Keratinocyte (primary cell): ENCODE data around the gene BRSK1. TPM values are rescaled to one million over a fixed set of nuclear protein-coding genes. Genes with fewer than 3 reads are reported as not detected.

Experiments
- DNase-seq: peaks from one replicate; pipeline ENCODE4 v3.0.0-alpha.2; 2011; ENCODE audit warnings: low read depth, missing footprints, low spot score
- FAIRE-seq: peaks from 2 replicates; lab custom pipeline; 2011; peaks lifted over from hg19 to GRCh38; lab: Jason Lieb, UNC
- H2AFZ ChIP-seq: 2 replicates; pipeline ENCODE4 v1.6.0; 2012; ENCODE audit warnings: low read length, control low read depth, inconsistent platforms; ENCODE audit not compliant: control insufficient read depth
- H3K27ac ChIP-seq: 2 replicates; pipeline ENCODE4 v1.5.1; 2011; ENCODE audit warnings: low read length; ENCODE audit not compliant: control insufficient read depth, insufficient read depth
- H3K27me3 ChIP-seq: 3 replicates; pipeline ENCODE4 v1.6.0; 2011; ENCODE audit warnings: low read length; ENCODE audit not compliant: control insufficient read depth, insufficient read depth; ENCODE audit errors: extremely low read depth
- H3K36me3 ChIP-seq, 2 experiments: 2 replicates in 1 of 2; 3 replicates in 1 of 2; pipeline ENCODE4 v1.5.1; 2011; ENCODE audit warnings: low read length in 2 of 2, mild to moderate bottlenecking in 1 of 2; ENCODE audit not compliant: control insufficient read depth in 2 of 2, insufficient read depth in 2 of 2; ENCODE audit errors: extremely low read depth in 1 of 2
- H3K4me1 ChIP-seq: 3 replicates; pipeline ENCODE4 v1.5.1; 2011; ENCODE audit warnings: low read length; ENCODE audit not compliant: control insufficient read depth, insufficient read depth; ENCODE audit errors: extremely low read depth
- H3K4me2 ChIP-seq: 3 replicates; pipeline ENCODE4 v1.6.0; 2011; ENCODE audit warnings: low read depth, low read length; ENCODE audit not compliant: control insufficient read depth, insufficient read depth; ENCODE audit errors: extremely low read depth
- H3K4me3 ChIP-seq, 3 experiments: fragments of 200-600 bp in 1 of 3; sonication (generic) in 1 of 3; 2 replicates in 2 of 3; 3 replicates in 1 of 3; pipeline ENCODE4 v1.5.1; 2011 to 2016; ENCODE audit warnings: low read length in 3 of 3, mild to moderate bottlenecking in 3 of 3, control low read depth in 2 of 3, inconsistent platforms in 1 of 3, low read depth in 1 of 3, mixed read lengths in 1 of 3, mixed run types in 1 of 3, moderate library complexity in 1 of 3; ENCODE audit not compliant: control insufficient read depth in 2 of 3, insufficient read depth in 2 of 3; ENCODE audit errors: extremely low read depth in 1 of 3
- H3K79me2 ChIP-seq: 2 replicates; pipeline ENCODE4 v1.6.0; 2012; ENCODE audit warnings: low read length; ENCODE audit not compliant: control insufficient read depth, insufficient read depth
- H3K9ac ChIP-seq: 3 replicates; pipeline ENCODE4 v1.6.0; 2011; ENCODE audit warnings: low read length; ENCODE audit not compliant: control insufficient read depth, insufficient read depth; ENCODE audit errors: extremely low read depth
- H3K9me1 ChIP-seq: 3 replicates; pipeline ENCODE4 v1.6.0; 2011; ENCODE audit warnings: low read length; ENCODE audit not compliant: control insufficient read depth, insufficient read depth; ENCODE audit errors: extremely low read depth
- H3K9me3 ChIP-seq: 2 replicates; pipeline ENCODE4 v1.5.1; 2012; ENCODE audit warnings: low read depth, low read length; ENCODE audit not compliant: control insufficient read depth
- H4K20me1 ChIP-seq: 3 replicates; pipeline ENCODE4 v1.6.0; 2011; ENCODE audit warnings: low read length; ENCODE audit not compliant: control insufficient read depth, insufficient read depth; ENCODE audit errors: extremely low read depth
- CTCF ChIP-seq, 3 experiments: IDR thresholded peaks in 1 of 3; conservative IDR thresholded peaks in 1 of 3; optimal IDR thresholded peaks in 1 of 3; 2 replicates in 2 of 3; 3 replicates in 1 of 3; pipeline versions ENCODE3 to v1.5.1; 2011; ENCODE audit warnings: low read length in 3 of 3, mild to moderate bottlenecking in 3 of 3, moderate library complexity in 2 of 3, control low read depth in 1 of 3, inconsistent platforms in 1 of 3; ENCODE audit not compliant: insufficient read depth in 2 of 3; ENCODE audit errors: extremely low read depth in 1 of 3
- EZH2 ChIP-seq: IDR thresholded peaks from one replicate; pipeline ENCODE4 v1.6.1; 2012; ENCODE audit warnings: inconsistent platforms, mild to moderate bottlenecking, low read length, moderate library complexity
- dilution Hi-C: fragments of 300-500 bp; cut with MboI; formaldehyde crosslinking; loops from one replicate; pipeline ENCODE4 v1.7.0; 2020; ENCODE audit warnings: low sequenced_read_pairs; ENCODE audit not compliant: extremely low pct_ligation_motif_present
- polyA plus RNA-seq, 5 experiments: library from polyadenylated mRNA; depleted of rRNA in 3 of 5; stranded (reverse) in 3 of 5; stranded (forward) in 1 of 5; unstranded in 1 of 5; fragments of >200 nt; gene quantifications; 1 replicate in 1 of 5; 2 replicates in 3 of 5; 3 replicates in 1 of 5; pipeline versions ENCODE4 v1.2.1 to v1.2.3, GENCODE V29; 2011 to 2012; ENCODE audit warnings: missing spikeins in 2 of 5, low read depth in 1 of 5, low replicate concordance in 1 of 5

BRSK1 gene
- polyA plus RNA-seq, 1 donor (not counting 4 experiments of a cell fraction or from before 2014, with no cell fraction given): 0.46 TPM

DNA sequence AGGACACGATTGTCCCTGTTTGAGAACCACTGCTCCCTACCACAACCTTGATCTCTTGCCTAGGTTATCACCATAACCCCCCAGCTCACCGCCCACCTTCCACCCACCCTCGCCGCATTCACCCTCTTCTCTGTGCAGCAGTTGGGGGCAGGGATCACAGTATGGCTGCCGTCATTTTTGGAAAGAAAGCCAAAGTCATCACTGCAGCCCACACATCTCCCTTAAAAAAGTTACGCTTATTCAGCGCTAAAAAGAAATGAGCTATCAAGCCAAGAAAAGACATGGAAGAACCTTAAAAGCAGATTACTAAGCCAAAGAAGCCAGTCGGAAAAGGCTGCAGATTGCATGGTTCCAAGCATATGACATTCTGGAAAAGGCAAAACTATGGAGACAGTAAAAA, 14.5 kb upstream of the BRSK1 start:
- Histone ChIP-seq H3K4me3 (no peak overlapping the region), H3K9me1 (no peaks in the 10 kb centered on the region), H3K9me3 (no peaks in the 10 kb centered on the region), H3K27ac (no peak overlapping the region), H4K20me1 (no peaks in the 10 kb centered on the region), H3K4me2 (no peak overlapping the region), H3K79me2 (peaks cover 3% of the 10 kb centered on the region), H3K9ac (no peak overlapping the region), H3K36me3 (peaks cover 8 to 10% of the 10 kb centered on the region in 2 experiments), H3K4me1 (no peaks in the 10 kb centered on the region), H2AFZ (no peak overlapping the region), H3K27me3 (no peaks in the 10 kb centered on the region)
- TF ChIP-seq EZH2 (no peak), CTCF (optimal IDR thresholded peaks at IDR 0.05 in 1 of 3, IDR thresholded peaks at IDR 0.05 in 1 of 3, conservative IDR thresholded peaks at IDR 0.05 in 1 of 3; ENCODE audit: extremely low read depth in 1 of 3, insufficient read depth in 2 of 3, low read length in 3 of 3) (no peak)
- no peak for FAIRE-seq
- no peak for DNase-seq
- dilution Hi-C loops: no loop called here

GRCh38 chr19:55270172-55270942, 13.4 kb upstream of the BRSK1 start:
- H4K20me1 ChIP-seq: no peaks in the 10 kb centered on the region
- H3K27ac ChIP-seq: no peak overlapping the region
- H3K79me2 ChIP-seq: peaks cover 3% of the 10 kb centered on the region
- H3K9me1 ChIP-seq: no peaks in the 10 kb centered on the region
- FAIRE-seq: peak; percentile 29
- H3K27me3 ChIP-seq: no peaks in the 10 kb centered on the region
- H2AFZ ChIP-seq: no peak overlapping the region
- no peak overlapping the region for H3K4me3 ChIP-seq
- H3K4me2 ChIP-seq: no peak overlapping the region
- no peak for TF ChIP-seq CTCF (optimal IDR thresholded peaks at IDR 0.05 in 1 of 3, IDR thresholded peaks at IDR 0.05 in 1 of 3, conservative IDR thresholded peaks at IDR 0.05 in 1 of 3; ENCODE audit: extremely low read depth in 1 of 3, insufficient read depth in 2 of 3, low read length in 3 of 3)
- TF ChIP-seq EZH2: no peak
- no peaks in the 10 kb centered on the region for H3K4me1 ChIP-seq
- dilution Hi-C loops: no loop called here
- H3K9me3 ChIP-seq: no peaks in the 10 kb centered on the region
- H3K36me3 ChIP-seq: peaks cover 8 to 15% of the 10 kb centered on the region in 2 experiments
- DNase-seq: no peak
- no peak overlapping the region for H3K9ac ChIP-seq
